H9 (cell line): Measurements from ENCODE around the gene CR1L. TPM values are rescaled to one million over a fixed set of nuclear protein-coding genes. Genes with fewer than 3 reads are reported as not detected.
A peak's percentile ranks its signal among the peaks of the same experiment; 100 is the strongest.

ENCODE experiments used
- DNase-seq: peaks from one replicate; pipeline ENCODE4 v3.0.0-alpha.2; 2017
- H2AFZ ChIP-seq: one replicate; pipeline ENCODE4 v1.6.1; 2013; ENCODE audit warnings: mild to moderate bottlenecking, low read length, control low read depth, moderate library complexity
- H2AK5ac ChIP-seq: 2 replicates; pipeline ENCODE4 v1.6.1; 2013; ENCODE audit warnings: low read length, control low read depth, mixed read lengths; ENCODE audit not compliant: insufficient read length
- H2BK120ac ChIP-seq: one replicate; pipeline ENCODE4 v1.6.1; 2013; ENCODE audit warnings: low read depth, mild to moderate bottlenecking, low read length, control low read depth, inconsistent platforms; ENCODE audit not compliant: poor library complexity, severe bottlenecking
- H2BK12ac ChIP-seq: 2 replicates; pipeline ENCODE4 v1.6.1; 2013; ENCODE audit warnings: low read length, control low read depth, mixed read lengths, low read depth; ENCODE audit not compliant: insufficient read length
- H2BK15ac ChIP-seq: 2 replicates; pipeline ENCODE4 v1.6.1; 2013; ENCODE audit warnings: low read depth, low read length, control low read depth
- H2BK20ac ChIP-seq: one replicate; pipeline ENCODE4 v1.6.1; 2013; ENCODE audit warnings: low read depth, mild to moderate bottlenecking, low read length, control low read depth, inconsistent platforms; ENCODE audit not compliant: poor library complexity, severe bottlenecking
- H2BK5ac ChIP-seq: 2 replicates; pipeline ENCODE4 v1.6.1; 2013; ENCODE audit warnings: low read length, control low read depth, mixed read lengths; ENCODE audit not compliant: insufficient read length
- H3K14ac ChIP-seq: 2 replicates; pipeline ENCODE4 v1.6.1; 2013; ENCODE audit warnings: low read length, control low read depth; ENCODE audit not compliant: insufficient read depth
- H3K18ac ChIP-seq: 2 replicates; pipeline ENCODE4 v1.6.1; 2013; ENCODE audit warnings: low read depth, mild to moderate bottlenecking, mixed read lengths, low read length, control low read depth; ENCODE audit not compliant: insufficient read length
- H3K23ac ChIP-seq: 2 replicates; pipeline ENCODE4 v1.6.1; 2013; ENCODE audit warnings: low read length, control low read depth, mixed read lengths, low read depth; ENCODE audit not compliant: insufficient read length
- H3K23me2 ChIP-seq: 2 replicates; pipeline ENCODE4 v1.6.1; 2013; ENCODE audit warnings: low read depth, mild to moderate bottlenecking, mixed read lengths, low read length, control low read depth; ENCODE audit not compliant: insufficient read length, poor library complexity, severe bottlenecking
- H3K27ac ChIP-seq: 2 replicates; pipeline ENCODE4 v1.5.1; 2013; ENCODE audit warnings: low read length, control low read depth, mixed read lengths, low read depth; ENCODE audit not compliant: insufficient read length
- H3K27me3 ChIP-seq: 2 replicates; pipeline ENCODE4 v1.6.1; 2013; ENCODE audit warnings: low read length, control low read depth, inconsistent platforms; ENCODE audit not compliant: insufficient read depth
- H3K4ac ChIP-seq: 2 replicates; pipeline ENCODE4 v1.6.1; 2013; ENCODE audit warnings: low read depth, mild to moderate bottlenecking, control low read depth, inconsistent platforms, low read length, moderate library complexity
- H3K4me1 ChIP-seq: 2 replicates; pipeline ENCODE4 v1.6.1; 2013; ENCODE audit warnings: low read length, control low read depth, inconsistent platforms; ENCODE audit not compliant: insufficient read depth
- H3K4me2 ChIP-seq: 2 replicates; pipeline ENCODE4 v1.6.1; 2013; ENCODE audit warnings: low read length, control low read depth, mixed read lengths; ENCODE audit not compliant: insufficient read length, insufficient read depth
- H3K56ac ChIP-seq: 2 replicates; pipeline ENCODE4 v1.6.1; 2013; ENCODE audit warnings: low read depth, mild to moderate bottlenecking, mixed read lengths, low read length, control low read depth; ENCODE audit not compliant: insufficient read length
- H3K79me1 ChIP-seq: 2 replicates; pipeline ENCODE4 v1.6.1; 2013; ENCODE audit warnings: low read depth, mild to moderate bottlenecking, moderate library complexity, low read length, control low read depth, inconsistent platforms; ENCODE audit not compliant: insufficient read depth, poor library complexity, severe bottlenecking
- H3K79me2 ChIP-seq: 2 replicates; pipeline ENCODE4 v1.6.1; 2013; ENCODE audit warnings: low read length, control low read depth, inconsistent platforms; ENCODE audit not compliant: insufficient read depth
- H3K9ac ChIP-seq: 2 replicates; pipeline ENCODE4 v1.6.1; 2013; ENCODE audit warnings: low read length, control low read depth, mixed read lengths; ENCODE audit not compliant: insufficient read length; ENCODE audit errors: extremely low read depth
- H3K9me3 ChIP-seq: one replicate; pipeline ENCODE4 v1.6.1; 2013; ENCODE audit warnings: low read depth, low read length, inconsistent platforms; ENCODE audit not compliant: control insufficient read depth
- H3T11ph ChIP-seq: one replicate; pipeline ENCODE4 v1.6.1; 2013; ENCODE audit warnings: mild to moderate bottlenecking, low read length, control low read depth, inconsistent platforms
- H4K20me1 ChIP-seq: one replicate; pipeline ENCODE4 v1.6.1; 2013; ENCODE audit not compliant: control insufficient read depth, insufficient read length, insufficient read depth
- H4K5ac ChIP-seq: 2 replicates; pipeline ENCODE4 v1.6.1; 2013; ENCODE audit warnings: low read depth, mild to moderate bottlenecking, mixed read lengths, low read length, control low read depth; ENCODE audit not compliant: insufficient read length
- H4K8ac ChIP-seq: replicated peaks from 2 replicates; pipeline ENCODE4 v1.6.1; 2013; ENCODE audit warnings: low read length, control low read depth, mixed read lengths, low read depth; ENCODE audit not compliant: insufficient read length
- H4K91ac ChIP-seq: 2 replicates; pipeline ENCODE4 v1.6.1; 2013; ENCODE audit warnings: low read depth, mild to moderate bottlenecking, moderate library complexity, mixed read lengths, low read length, control low read depth; ENCODE audit not compliant: insufficient read length
- H3K27ac Mint-ChIP-seq, 3 experiments: 2 replicates in 2 of 3; 3 replicates in 1 of 3; pipeline ENCODE4 v1.8.0; 2020 to 2021; ENCODE audit warnings: mixed read lengths in 3 of 3, mild to moderate bottlenecking in 1 of 3, moderate library complexity in 1 of 3
- H3K27me3 Mint-ChIP-seq: 2 replicates; pipeline ENCODE4 v1.8.0; 2021; ENCODE audit warnings: low read depth, mild to moderate bottlenecking, moderate library complexity, mixed read lengths
- H3K36me3 Mint-ChIP-seq, 3 experiments: 2 replicates in 2 of 3; 3 replicates in 1 of 3; pipeline ENCODE4 v1.8.0; 2020 to 2021; ENCODE audit warnings: low read depth in 3 of 3, mixed read lengths in 3 of 3; ENCODE audit not compliant: insufficient read depth in 1 of 3
- H3K4me1 Mint-ChIP-seq, 2 experiments: 2 replicates each; pipeline ENCODE4 v1.8.0; 2020; ENCODE audit warnings: mixed read lengths in 2 of 2
- H3K4me3 Mint-ChIP-seq, 2 experiments: 2 replicates in 1 of 2; 3 replicates in 1 of 2; pipeline ENCODE4 v1.8.0; 2020 to 2021; ENCODE audit warnings: mild to moderate bottlenecking in 2 of 2, mixed read lengths in 2 of 2, moderate library complexity in 1 of 2
- H3K9me3 Mint-ChIP-seq, 2 experiments: 2 replicates in 1 of 2; 3 replicates in 1 of 2; pipeline ENCODE4 v1.8.0; 2020; ENCODE audit warnings: mild to moderate bottlenecking in 2 of 2, mixed read lengths in 2 of 2, moderate library complexity in 1 of 2
- CTCF ChIP-seq: fragments of 200-600 bp; sonication (generic); conservative IDR thresholded peaks from 3 replicates; pipeline ENCODE4 v1.8.0; 2021; ENCODE audit warnings: antibody characterized with exemption, mild to moderate bottlenecking
- WGBS: extraction: QIAGEN DNeasy Blood & Tissue Kit; methylation state at CpG from one replicate; pipeline ENCODE4 v1.1.7; 2013; ENCODE audit warnings: missing lambda C conversion rate, low lambda C conversion rate, mixed read lengths; ENCODE audit not compliant: insufficient read length; ENCODE audit errors: extremely low coverage; 5-methylcytosine and 5-hydroxymethylcytosine counted together
- total RNA-seq: library from RNA; stranded (reverse); gene quantifications from 2 replicates; pipeline ENCODE4 v1.2.1, GENCODE V29; 2021

CR1L gene
- total RNA-seq, 1 experiment from 2014 or later = 0.37 TPM

DNA sequence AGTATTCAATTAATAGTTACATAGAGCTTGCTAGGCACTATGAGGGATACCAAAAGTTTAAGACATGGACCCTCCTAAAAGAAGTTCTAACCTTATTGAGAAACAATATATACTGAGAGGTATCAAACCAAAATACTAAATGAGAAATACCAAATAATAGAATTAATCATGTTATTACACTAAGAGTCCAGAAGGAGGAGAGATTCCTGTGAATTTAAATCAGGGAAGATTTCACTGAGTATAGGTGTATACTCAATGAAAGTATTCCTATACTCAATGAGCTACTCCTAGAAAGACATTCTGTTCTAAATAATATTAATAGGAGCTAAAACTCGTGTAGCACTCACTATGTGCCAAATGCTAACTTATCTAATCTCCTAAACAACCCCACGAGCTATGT, 9.4 kb downstream of the CR1L start:
- TF ChIP-seq CTCF = peak; percentile 40; the same call in 1 of the 3 replicates
- no peak overlapping the region for H2AFZ ChIP-seq

More for the DNA sequence above, 9.4 kb downstream of the CR1L start:
- Histone ChIP-seq H3K9me3 (no peaks in the 10 kb centered on the region), H4K91ac (no peak overlapping the region), H3K23ac (no peak overlapping the region), H2BK5ac (no peak overlapping the region), H2BK120ac (no peak overlapping the region), H2BK20ac (no peak overlapping the region), H3K4me1 (no peaks in the 10 kb centered on the region; the same call in 1 of the 2 replicates), H3K27me3 (no peaks in the 10 kb centered on the region), H3K4ac (no peak overlapping the region), H2BK12ac (no peak overlapping the region), H4K20me1 (no peaks in the 10 kb centered on the region), H3K56ac (no peak overlapping the region), H4K8ac (no peak overlapping the region), H3K9ac (no peak overlapping the region), H2BK15ac (no peak overlapping the region), H2AK5ac (no peak overlapping the region), H3K23me2 (no peaks in the 10 kb centered on the region), H3K79me1 (no peaks in the 10 kb centered on the region), H3K14ac (no peak overlapping the region), H3K18ac (no peak overlapping the region), H3K79me2 (no peaks in the 10 kb centered on the region), H3K27ac (no peak overlapping the region), H3K4me2 (no peak overlapping the region), H4K5ac (no peak overlapping the region), H3T11ph (no peak overlapping the region)
- H3K36me3 Mint-ChIP-seq = peaks cover 0 to 3% (median 2%) of the 10 kb centered on the region in 3 experiments; a peak in 4 of 7 replicates
- WGBS = no CpG with 5 or more reads among the region's 2 CpGs
- H3K4me3 Mint-ChIP-seq = no peak overlapping the region
- peaks cover 4 to 9% of the 10 kb centered on the region in 2 experiments; a peak in 3 of 4 replicates for H3K4me1 Mint-ChIP-seq
- no peaks in the 10 kb centered on the region; the same call in 1 of the 2 replicates for H3K27me3 Mint-ChIP-seq
- H3K9me3 Mint-ChIP-seq = peaks cover 2 to 3% of the 10 kb centered on the region in 2 experiments; a peak in 4 of 5 replicates
- no peak overlapping the region; a peak in 1 of 7 replicates for H3K27ac Mint-ChIP-seq
- no peak for DNase-seq
